T-helper 1 cell (primary cell): ENCODE data around the gene SLC2A4RG.

ENCODE experiments used
- DNase-seq, 5 donors: peaks; one replicate each; pipeline ENCODE4 v3.0.0-alpha.2; 2012 to 2020

SLC2A4RG gene

DNA sequence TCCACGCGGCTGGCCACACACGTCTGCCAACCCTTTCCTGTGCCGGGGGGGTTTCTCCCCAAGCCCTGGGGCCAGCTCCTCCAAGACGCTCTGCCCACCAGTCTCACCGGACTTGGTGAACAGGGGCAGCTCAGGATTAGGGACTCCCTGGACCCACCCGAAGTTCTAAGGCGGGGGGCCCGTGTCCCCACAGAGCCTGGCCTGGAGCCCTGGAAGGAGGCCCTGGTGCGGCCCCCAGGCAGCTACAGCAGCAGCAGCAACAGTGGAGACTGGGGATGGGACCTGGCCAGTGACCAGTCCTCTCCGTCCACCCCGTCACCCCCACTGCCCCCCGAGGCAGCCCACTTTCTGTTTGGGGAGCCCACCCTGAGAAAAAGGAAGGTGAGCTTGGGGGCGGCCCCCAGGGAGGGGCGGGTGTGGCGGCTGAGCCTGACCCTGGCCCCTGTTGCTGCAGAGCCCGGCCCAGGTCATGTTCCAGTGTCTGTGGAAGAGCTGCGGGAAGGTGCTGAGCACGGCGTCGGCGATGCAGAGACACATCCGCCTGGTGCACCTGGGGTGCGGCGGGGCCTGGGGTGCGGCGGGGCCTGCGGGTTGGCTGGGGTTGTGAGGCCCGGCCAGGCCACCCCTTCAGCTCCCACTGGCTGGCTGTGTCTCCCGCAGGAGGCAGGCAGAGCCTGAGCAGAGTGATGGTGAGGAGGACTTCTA lies 2.3 kb downstream of the SLC2A4RG start:
- no peak for DNase-seq

GRCh38 chr20:63742381-63743024 lies 2.9 kb downstream of the SLC2A4RG start:
- DNase-seq = no peak

- DNase-seq = no peak
Measured at GRCh38 chr20:63743210-63743970, 3.8 kb downstream of the SLC2A4RG start.

- no peak for DNase-seq
Measured at GRCh38 chr20:63744158-63744557, 4.6 kb downstream of the SLC2A4RG start.

DNA sequence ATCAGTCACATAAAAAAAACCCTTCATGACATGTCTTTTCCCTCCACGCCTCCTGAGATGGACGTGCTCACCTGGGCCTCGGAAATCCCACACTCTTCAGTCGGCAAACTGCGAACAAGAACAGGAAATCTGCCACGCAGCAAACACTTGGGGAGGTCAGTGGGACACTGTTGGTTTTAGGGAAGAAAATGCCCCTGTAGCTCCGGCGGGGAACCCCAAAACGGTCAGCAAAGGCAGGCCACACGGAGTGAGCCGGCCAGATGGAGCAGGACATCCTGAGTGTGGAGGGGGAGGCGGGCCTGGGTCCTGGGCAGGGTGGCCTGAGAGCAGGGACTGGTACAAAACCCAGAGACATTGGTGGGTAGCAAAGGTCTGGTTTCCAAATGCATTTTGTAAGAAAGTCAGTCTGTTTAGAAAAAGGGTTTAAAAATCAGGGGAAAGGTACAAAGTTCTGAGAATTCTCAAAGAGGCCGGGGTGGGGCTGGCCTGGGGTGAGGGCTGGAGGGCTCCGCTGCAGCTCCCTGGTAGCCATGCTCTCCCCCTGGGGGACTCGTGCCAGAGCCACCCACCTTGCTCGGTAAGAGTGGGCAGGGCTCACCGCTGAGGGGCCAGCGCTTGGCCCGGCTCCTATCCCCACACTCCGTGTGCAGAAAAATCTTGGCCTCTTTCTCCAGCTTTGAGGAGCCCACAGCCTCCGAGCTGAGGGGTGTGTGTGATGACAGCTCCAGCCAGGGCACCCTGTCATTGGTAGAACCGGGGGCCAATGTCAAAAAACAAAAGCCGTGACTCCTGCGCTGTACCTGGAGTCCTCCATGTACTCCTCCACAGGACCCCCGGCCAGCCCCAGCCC lies 5.2 kb downstream of the SLC2A4RG start:
- no peak for DNase-seq

DNA sequence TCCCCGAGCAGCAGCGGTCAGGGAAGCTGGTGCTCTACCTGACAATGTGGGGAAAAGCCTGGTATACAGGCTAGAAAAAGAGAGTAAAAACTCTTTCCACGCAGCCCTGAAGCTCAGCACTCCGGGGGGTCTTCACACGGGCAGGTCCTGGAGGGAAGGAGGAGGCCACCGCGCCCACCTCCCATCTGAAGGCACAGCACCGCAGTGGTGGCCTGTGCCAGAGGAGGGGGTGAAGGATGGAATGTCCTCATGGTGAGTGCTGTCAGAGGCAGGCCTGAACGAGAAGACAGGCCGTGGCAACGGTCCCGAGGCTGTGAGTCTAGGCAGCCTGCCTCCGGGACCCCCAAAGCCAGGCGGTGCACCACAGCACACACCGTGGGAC lies 5.8 kb downstream of the SLC2A4RG start:
- DNase-seq = no peak

- no peak for DNase-seq
Measured at GRCh38 chr20:63745961-63746731, 6.6 kb downstream of the SLC2A4RG start.

DNA sequence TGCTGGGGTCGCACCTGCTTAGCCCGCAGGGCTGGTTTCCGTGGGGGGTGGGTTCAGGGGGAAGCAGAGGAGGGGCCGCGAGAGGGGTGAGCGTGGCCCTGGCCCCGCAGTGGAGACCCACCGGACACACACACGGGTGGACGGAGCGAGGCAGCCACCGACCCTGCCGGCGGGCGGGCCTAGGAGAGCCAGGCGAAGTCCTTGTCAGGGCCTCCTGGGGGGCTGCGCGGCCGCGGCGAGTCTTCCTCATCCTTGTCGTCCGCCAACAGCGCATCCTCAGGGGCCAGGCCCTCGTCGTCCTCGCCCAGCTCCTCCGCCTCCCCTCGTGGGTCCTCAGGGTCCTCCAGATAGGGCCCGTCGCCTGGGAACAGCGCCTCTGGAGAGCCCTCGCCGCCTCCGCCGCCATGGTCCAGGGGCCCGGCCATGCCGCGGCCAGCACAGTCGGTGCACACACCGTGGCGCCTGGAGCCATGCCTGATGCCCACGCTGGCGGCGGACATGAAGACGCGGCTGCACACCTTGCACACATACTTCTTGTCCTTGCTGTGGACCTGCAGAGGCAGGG lies 7.3 kb downstream of the SLC2A4RG start:
- no peak for DNase-seq

GRCh38 chr20:63747622-63748069 lies 8.1 kb downstream of the SLC2A4RG start:
- DNase-seq = no peak

DNA sequence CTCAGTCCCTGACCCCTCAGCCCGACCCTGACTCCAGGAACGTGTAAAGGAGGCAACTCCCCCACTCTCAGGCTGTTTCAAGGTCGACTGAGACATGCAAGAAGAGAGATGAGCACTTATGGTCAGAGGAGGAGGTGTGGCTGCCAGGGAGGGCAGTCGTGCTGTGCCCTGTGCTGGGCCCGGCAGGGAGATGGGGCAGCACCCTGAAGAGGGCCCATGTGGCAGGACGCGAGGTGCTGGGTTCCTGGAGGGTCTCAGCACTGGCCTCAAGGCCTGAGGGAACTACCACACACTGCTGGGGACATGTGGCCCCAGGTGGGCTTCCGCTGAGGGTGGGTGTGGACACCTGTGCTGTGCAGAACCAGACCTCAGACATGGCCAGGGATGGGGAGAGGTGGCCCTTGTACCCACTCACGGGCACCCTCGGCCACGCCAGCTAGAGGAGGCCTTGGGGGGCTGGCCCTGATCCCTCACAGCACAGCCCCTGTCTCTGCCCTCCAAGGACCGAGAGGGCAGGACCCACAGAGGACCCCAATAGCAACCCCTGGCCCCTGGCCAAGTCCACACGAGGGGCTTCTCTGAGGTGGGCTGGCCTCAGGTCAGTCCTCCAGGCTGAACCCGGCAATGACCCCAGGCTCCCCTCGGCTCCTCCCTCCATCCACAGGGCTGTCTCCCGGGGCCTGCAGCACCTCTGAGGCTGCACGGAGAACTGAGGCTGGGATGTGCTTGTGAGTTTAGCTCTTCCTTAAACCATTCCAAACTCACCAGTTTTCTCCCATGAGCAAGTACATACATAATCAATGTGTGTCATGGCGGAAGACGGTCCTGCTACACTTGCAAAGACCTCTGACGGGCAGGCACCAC lies 8.7 kb downstream of the SLC2A4RG start:
- DNase-seq = no peak

GRCh38 chr20:63748934-63749270 lies 9.3 kb downstream of the SLC2A4RG start:
- no peak for DNase-seq

DNA sequence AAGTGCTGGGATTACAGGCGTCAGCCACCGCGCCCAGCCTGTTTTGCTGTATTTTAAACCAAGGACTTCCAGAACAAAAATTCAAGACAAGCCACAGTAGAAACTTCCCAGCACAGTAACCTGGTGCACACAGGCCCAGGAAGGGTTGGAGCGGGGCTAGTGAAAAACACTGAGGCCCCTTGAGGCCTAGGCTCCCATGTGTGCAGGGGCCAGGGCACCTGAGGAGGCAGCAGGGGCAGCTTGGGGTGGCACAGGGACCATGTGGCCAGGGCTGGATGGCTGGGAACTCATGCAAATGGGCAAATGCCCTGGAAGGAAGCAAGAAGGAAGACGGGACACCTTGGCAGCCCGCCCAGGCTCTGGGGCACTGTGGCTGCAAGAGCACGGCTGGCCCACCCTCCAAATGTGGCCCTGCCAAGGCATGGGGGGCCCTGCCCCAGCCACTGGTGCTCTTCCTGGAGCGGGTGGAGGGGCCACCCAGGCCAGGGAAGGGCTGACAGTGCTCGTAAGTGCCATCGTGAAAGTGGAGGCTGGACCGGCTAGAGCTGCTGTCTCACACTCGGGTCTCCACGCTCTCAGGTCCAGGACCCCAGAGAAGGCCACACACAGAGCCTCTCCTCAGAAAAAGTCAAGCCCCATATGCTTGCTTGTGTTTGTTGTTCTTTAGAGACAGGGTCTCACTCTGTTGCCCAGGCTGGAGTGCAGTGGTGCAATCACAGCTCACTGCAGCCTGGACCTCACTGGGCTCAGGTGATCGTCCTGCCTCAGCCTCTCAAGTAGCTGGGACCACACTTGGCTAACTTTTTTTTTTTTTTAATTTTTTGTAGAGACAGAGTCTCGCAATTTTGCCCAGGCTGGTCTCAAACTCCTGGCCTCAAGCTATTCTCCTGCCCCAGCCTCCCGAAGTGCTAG lies 10.3 kb downstream of the SLC2A4RG start:
- no peak for DNase-seq

- peak in 3 of 5 donors; percentile 46 to 81 (median 57) for DNase-seq
Measured at GRCh38 chr20:63750807-63751470, 11.4 kb downstream of the SLC2A4RG start.

DNA sequence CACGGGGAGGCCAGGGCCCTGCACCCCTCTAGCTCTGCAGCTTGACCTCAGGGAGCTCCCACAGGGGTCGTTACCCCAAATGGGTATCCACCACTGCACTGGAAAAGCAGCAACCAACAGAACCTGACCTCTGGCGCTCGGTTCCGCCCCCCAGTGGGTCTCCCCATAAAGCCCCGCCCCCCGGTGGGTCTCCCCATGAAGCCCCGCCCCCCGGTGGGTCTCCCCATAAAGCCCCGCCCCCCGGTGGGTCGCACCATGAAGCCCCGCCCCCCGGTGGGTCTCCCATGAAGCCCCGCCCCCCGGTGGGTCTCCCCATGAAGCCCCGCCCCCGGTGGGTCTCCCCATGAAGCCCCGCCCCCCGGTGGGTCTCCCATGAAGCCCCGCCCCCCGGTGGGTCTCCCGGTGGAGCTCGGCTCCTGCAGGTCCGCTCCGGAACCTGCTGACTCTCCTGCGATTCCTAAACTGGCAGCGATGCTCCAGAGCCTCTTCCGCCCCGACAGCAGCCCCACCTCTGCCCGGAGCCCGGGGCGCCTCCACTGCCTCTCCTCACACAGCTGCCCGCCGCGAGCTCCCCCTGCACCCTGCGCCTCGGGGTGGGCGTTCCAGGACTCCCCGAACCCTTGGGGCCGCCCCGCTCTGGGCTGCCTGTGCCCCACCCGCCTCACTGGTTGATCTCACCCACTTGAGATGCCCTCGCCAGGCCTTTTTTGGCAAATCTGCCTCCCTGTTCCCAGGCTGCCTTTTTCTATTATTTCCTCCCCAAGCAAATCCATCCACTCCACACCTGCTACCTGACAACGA lies 12.1 kb downstream of the SLC2A4RG start:
- DNase-seq = no peak

GRCh38 chr20:63752411-63753101 lies 13.0 kb downstream of the SLC2A4RG start:
- DNase-seq = no peak

- DNase-seq = no peak
Measured at GRCh38 chr20:63753381-63753780, 13.8 kb downstream of the SLC2A4RG start.

DNA sequence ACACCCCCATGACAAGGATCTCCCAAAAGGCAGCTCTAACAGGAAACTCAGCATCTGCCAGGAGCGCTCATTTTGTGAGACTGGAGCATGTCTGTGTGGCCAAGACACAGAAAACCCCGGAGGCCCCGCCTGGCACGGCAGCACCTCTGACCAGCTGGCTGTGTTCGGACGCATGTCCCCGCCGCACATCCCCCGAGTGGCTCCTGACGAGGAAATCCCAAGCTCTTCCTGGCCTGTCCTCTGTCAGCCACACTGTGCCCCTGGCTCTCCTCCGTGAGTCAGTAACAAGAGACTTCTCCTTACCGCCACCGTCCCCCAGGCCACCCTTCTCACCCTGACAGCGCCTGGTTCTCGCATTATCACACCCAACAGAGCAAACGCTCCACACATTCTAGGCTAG lies 14.4 kb downstream of the SLC2A4RG start:
- DNase-seq = no peak
